SHP77 (cell line): ENCODE measurements around the gene KCNJ3.

ENCODE experiments used
- DNase-seq, 2 experiments: peaks; one replicate each; lab custom pipeline; 2025; lab: John Stamatoyannopoulos, UW

The KCNJ3 gene, protein sequence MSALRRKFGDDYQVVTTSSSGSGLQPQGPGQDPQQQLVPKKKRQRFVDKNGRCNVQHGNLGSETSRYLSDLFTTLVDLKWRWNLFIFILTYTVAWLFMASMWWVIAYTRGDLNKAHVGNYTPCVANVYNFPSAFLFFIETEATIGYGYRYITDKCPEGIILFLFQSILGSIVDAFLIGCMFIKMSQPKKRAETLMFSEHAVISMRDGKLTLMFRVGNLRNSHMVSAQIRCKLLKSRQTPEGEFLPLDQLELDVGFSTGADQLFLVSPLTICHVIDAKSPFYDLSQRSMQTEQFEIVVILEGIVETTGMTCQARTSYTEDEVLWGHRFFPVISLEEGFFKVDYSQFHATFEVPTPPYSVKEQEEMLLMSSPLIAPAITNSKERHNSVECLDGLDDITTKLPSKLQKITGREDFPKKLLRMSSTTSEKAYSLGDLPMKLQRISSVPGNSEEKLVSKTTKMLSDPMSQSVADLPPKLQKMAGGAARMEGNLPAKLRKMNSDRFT

DNA sequence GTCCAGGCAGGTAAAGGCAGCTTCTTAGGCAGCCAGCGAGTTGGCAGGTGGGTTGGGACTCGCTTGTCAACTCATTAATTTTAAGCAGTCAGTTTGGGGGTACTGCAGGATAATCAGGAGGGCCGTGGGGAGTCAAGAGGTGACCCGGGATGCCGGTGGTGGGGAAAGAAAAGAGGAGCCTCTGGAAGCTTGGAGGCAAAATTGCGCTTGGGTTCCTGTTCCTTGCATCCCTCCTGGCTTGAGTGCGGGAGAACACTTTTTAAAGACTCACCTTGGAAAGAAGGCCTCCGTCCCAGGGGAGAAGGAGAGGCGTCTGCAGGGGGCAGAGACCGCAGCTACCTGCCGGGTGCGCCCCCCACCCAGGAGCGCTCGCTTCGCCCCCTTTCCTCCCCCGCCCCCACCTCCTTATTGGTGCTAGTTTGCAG is at the start of gene KCNJ3:
TSS of gene KCNJ3 (plus strand) at position 400 of the 425 bp plus-strand sequence. CDS start 81 bp downstream, outside the sequence.
- no peak for DNase-seq

DNA sequence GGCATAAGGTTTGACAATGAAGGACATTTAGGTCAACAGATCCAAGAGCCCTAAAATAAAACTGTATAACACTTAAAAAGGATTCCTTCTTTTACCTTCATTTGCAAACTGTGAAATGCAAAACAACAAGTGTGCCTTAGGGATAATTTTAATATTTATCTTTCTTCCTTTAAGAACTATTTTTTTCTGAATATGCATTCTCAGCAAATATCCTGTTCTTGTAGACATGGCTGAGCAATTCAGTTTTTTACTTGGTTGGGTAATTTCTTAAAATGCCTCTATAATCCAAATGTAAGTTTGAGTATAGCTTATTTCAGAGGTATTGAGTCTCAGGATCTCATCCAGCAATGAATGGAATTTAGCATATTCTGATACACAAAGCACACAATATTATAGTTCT is 43.0 kb upstream of the KCNJ3 start:
- DNase-seq, result no peak

DNA sequence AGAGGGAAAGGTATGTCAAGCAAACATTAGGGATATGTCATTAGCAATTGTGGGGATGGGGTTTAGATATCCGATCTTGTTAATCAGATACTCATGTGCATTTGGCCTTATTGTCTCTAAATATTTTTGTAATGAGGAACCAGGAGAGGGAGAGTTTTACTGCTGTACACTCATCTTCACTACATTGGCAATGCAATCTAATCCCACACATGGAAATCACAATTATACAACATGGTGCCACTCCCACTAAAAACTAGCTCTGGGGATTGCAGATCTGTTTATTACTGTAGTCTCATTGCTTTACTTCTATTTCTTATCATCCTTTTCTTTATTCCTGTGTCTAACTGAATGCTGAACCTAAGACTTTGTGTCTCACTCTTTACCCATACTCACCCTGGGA is 39.6 kb upstream of the KCNJ3 start:
- DNase-seq, result no peak

DNA sequence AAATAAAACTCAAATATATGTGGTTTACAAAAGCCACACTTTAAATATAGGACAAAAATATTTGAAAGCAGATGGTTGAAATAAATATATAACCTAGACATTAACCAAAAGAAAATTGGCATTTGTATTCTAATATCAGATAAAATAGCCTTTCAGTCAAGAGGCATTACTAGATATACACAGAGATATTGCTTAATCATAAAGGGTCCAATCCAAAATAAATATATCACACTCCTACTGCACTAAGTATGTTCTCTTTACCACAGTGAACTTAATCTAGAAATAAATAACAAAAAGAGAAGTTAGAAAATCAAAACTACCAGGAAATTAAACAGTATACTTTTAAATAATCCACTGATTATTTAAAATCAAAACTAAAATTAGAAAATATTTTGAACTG is 34.2 kb upstream of the KCNJ3 start:
- no peak for DNase-seq

DNA sequence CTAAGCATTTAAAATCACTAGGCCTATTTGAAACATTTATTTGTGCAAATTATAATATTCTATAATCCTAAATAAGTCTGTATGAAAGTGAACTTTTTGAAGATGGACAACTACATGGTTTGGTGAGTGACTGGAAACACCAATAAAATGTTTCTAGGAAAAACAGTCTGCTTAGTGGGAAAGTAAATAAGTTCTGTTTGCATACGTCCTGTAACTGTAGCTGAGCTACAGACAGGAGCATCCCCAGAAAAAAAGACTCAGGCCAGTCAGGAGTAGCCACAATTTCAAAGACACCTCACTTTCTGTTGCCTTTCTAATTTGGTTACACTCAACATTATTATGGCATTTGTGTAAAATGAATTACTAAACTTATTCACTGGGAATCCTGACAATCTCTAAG is 28.4 kb upstream of the KCNJ3 start:
- DNase-seq, result no peak

DNA sequence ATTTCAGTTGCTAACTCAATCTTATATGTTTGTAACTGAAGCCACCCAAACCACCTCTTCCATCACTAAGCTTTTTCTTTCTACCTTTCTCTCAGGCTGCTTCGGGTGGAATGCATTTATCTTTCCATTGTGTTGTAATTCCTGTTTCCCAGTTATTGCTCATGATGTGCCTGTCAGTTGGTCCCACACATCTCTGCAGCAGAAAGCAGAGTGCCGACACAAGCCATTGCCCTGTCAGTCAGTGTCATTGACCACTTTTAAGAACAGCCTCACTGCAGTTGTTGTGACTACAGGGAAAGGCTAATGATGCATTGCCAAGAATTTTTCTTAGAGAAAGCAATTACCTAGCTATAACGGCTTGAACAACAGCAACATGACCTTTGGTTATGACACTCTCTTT is 24.8 kb upstream of the KCNJ3 start:
- no peak for DNase-seq

DNA sequence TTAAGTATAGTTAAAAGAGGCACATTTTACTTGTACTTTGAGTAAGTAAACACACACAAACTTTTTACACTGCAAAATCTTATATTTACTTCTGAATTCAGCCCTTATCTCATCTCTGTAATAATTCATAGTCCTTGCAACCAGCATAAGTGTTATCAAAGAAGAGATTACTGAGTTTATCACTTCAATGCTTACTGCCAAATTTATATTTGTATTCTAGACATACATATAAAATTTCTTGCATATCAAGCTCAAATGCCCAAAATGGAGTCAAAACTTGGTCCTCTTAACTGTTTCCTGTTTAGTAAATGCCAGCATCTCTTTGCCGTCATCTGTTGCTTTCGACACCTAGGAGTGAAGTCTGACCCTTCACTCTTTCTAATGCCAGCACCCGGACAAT is 21.1 kb upstream of the KCNJ3 start:
- DNase-seq, result no peak

DNA sequence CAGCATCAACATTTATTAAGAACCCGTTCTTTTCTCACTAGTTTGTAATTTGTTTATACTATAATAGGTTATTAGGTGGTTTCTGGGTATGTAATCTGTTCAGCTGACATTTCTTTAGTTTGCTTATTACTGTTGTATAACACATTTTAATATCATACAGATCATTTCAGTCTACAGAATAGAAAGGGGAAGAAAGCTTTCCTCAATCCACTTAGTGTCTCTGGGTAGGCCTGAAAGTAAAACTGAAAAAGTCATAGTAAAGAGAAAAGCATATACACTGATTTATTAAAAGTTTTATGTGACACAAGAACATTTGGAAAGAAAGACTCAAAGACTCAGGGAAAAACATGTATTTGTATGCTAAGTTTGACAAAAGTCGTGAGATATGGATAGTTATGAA is 16.8 kb upstream of the KCNJ3 start:
- no peak for DNase-seq

DNA sequence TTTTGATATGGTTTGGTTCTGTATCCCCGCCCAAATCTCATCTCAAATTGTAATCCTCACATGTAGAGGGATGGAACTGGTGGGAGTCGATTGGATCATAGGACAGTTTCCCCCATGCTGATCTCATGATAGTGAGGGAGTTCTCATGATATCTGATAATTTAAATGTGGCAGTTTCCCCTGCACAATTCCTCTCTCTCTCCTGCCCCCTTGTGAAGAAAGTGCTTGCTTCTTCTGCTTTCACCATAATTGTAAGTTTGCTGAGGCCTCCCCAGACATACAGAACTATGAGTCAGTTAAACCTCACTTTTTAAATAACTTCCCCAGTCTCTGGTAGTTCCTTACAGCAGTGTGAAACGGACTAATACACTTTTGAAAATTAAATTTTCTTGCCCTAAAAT is 12.3 kb upstream of the KCNJ3 start:
- no peak for DNase-seq

DNA sequence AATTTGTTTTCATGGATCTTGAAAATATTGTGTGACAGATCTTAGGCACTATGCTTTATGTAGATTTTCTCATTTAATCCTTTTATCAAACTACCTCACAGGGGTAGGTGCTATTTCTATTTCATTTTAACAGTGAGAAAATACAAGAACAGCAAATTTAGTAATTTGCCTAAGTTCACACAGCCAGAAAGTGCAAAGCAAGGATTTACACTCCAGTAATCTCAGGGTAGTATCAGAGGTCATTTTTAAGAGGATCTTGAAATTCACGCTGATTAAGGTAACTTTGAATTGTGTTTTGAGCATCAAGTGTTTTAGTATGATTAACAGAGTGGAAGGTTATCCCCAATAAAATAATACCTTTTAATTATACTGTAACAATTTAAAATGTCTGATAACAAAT is 10.1 kb upstream of the KCNJ3 start:
- DNase-seq, result no peak

DNA sequence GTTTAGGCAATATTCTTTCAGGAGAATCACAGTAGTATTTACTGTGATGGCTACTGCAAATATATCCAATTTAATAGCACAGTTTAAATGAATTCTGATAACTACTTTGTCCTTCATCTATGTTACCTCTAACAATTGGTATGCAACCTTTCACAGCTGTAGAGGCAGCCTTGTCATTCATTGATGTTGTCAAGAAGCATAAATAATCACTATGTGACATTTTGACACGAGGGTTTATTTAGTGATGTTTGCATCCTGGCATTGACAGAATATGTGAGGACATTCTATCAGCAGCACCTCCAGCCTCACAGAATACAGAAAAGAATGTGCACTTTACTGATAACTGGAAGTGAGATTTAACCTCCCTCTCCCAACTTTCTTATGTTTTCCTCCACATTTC is 9.3 kb upstream of the KCNJ3 start:
- no peak for DNase-seq

DNA sequence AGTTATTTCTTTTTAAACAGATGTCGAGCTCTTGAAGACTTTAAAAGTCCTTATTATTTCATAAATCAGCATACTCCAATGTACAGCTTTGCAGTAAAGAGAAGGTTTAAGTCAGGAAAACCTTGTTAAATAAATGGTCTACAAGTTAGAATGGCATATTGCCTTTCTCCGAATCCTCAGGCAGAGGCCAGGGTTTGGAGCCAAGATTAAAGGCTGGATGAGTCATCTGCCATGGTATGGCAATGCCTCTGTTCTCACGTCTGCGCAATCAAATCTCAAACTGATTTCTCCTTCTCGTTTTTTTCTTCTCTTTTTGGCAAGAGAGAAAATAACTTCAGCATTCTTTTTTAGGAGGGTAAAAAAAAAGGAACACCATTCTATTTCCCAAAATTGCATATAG is 5.6 kb upstream of the KCNJ3 start:
- DNase-seq, result no peak

DNA sequence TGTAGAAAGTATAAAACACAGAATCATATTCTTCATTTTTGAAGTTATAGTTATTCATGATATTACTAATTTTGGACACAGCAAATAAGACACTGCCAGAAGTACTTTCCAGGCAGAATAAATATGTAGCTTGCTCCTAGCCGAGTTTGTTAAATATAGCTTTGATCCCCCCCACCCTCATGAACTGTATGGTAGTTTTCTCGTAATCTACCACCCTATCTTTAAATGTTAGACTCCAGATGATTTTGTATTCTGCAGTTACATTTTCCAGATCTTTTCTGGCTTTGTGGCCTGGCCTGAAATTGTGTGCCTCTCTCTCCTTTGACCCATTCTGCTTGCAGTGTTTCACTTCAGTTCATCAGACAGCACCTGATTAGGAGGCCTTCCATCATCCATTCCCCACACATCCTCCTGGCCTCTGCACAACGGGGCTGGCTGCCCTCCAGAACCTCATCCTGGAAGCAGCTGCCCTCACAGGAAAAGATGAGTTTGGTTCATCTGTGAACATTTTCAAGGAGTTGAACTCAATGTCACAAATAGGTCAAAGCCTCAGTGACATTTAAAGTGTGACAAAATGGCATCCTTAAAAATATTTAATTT is 4.7 kb upstream of the KCNJ3 start:
- no peak for DNase-seq

DNA sequence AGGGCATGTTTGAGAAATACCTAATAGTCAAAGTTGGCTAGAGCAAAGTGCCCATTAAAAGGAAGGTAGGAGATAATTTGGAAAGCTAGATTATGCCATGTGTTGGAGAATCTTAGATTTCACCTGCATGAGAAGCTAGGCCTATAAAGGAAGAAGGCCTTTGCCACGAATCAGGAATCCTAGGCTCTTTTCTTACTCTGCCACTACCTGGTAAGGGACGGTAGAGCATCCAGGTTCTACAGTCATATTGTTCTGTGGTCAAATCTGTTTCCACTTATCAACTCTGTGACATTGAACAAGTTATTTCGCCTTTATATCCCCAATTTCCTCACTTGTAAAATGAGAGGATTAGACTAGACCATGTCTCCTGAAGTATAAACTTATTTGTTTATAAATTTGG is 3.6 kb upstream of the KCNJ3 start:
- no peak for DNase-seq

DNA sequence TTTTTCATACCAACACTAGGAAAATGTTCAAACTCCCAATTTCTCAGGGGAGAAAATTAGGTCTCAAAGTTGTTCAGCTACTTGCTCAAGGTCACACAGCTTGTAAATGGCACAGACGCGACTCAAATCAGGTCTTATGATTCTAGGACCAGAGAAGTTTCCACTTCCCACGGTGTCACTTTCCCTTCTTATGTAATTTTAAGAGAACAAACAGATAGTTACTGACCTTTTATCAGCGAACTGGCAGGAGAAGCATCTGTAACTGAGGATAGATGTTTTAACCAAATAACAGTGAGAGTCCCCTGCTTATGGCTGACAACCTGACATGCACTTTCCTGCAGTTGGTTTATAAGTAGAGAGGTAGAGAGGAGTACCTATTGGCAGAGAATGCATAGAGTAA is 2.1 kb upstream of the KCNJ3 start:
- DNase-seq, result no peak

DNA sequence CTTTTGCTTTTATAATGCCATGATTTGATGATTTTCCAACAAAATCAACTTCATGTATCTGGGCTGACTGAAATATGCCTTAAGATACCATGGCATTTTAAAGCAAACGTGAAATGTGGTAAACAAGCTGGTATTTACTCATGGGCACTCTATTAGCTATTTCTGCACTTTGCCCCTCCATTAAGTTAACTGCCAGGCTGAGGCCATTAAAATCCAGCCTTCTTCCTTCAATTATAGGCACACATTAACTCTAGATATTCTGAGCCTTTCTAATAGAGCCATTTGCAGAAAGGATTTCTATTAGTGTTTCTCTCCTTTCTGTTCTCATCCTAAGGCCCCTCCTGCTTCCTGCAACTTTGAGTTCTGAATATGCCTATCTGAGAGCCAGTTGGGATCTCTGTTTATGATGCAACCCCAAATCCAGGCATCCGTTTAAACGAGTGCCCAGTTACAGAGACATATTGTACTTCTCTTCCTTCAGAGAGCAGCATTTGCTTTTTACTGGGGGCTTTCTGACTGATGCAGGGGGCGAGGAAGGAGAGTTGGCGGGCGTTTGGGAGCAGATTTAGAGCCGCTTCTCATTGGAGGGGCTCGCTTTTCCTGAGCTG is 1.6 kb upstream of the KCNJ3 start:
- DNase-seq, result no peak

DNA sequence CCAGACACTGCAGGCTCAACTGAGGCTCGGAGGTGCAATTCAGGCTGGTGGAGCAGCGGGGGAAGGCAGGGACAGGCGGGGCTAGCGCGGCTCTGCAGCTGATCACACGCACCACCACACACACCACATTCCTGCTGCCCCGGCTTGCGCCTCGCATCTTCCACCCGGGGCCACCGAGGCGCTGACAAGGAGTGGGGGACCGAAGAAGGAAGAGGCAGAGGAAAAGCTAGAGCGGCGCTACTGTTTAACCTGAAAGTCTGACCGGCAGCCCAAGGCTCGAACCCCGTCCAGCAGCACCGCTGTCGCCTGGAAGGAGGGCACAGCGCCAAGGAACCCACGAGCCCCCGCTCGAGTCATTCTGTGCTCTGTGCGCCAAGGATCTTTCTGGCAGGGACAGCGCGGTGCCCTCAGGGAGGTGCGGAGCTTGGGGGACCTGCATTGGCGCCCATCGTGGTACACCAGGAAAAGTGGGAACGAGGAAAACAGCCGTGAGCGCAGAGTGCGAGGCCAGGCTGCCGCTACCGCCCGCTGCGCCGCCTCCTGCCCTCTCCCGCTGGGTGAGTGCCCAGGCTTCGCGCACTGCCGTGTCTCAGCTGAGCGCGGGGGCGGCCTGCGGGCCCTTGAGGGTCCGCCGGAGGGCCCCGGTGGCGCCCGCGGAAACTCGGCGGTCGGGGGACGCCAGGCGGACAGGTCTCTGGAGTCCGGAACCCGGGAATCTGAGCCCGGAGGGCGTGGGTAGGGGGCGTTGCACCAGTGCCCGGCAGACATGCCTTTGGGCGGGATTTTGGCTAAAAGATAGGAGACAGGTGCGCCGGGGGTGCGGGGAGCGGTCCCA is 860 bp upstream of the KCNJ3 start:
- DNase-seq, result peak in 1 of 2 experiments; percentile 24

DNA sequence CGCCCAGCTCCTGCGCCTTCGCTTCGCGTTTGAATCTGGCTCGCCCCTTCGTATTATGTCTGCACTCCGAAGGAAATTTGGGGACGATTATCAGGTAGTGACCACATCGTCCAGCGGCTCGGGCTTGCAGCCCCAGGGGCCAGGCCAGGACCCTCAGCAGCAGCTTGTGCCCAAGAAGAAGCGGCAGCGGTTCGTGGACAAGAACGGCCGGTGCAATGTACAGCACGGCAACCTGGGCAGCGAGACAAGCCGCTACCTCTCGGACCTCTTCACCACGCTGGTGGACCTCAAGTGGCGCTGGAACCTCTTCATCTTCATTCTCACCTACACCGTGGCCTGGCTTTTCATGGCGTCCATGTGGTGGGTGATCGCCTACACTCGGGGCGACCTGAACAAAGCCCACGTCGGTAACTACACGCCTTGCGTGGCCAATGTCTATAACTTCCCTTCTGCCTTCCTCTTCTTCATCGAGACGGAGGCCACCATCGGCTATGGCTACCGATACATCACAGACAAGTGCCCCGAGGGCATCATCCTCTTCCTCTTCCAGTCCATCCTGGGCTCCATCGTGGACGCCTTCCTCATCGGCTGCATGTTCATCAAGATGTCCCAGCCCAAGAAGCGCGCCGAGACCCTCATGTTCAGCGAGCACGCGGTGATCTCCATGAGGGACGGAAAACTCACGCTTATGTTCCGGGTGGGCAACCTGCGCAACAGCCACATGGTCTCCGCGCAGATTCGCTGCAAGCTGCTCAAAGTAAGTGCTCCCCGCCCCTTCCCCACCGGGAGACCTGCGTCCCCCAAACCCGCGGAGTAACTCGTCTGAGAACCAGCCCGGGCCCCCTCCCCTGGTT is 453 bp downstream of the KCNJ3 start:
- DNase-seq, result no peak

DNA sequence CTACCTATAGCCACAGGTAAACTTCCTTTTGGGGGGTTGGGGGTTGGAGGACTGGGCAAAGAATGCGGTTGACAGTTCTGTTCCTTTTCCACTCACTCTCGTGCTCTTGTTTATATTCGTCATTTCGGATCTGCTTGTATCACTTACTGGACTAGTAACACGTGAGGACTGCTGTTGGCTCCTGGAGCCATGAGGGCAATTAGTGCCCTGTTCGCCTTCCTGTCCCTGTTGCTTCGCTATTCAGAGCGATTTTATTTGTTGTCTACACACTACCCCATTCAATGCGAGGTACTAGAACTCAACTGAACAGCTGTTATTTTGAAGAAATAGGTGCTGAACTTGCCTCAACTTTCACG is 1.1 kb downstream of the KCNJ3 start:
- DNase-seq, result no peak

DNA sequence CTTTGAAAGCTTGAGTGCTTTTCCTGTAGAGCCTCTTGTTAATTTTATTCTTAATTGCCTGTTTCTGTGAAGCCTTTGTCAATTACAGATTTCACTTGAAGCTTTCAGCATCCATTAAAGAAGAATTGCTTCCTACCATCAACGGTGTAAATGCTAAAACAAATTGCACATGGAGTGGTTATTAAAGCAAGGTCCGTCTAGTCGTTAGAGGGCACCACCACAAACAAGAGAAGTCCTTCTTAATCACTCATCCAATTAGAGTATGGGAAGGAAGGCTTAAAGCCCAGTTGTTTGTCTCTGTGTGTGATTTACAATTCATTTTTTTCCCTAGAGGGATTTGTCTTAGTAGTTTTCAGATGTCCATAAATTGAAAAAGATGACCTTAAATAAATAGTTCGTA is 1.6 kb downstream of the KCNJ3 start:
- DNase-seq, result no peak

DNA sequence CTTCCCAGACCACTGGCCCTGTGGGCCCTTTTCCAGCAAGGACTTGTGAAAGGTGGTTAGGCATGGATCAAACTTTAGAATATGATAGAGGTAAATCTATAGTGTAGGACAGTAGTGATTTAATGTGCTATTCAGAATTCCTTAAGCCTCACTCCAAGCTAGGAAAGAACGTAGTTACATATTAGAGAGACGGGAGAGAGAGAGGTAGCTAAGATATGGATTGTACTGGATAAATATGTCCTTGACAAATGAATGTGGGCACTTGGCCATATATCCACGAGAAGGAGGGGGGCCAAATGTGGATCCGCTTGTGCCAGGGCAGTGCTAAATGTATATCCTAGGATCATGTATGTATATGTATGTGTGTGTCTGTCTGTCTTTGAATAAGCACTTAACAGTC is 6.5 kb downstream of the KCNJ3 start:
- DNase-seq, result no peak
